Measurements from ENCODE around the gene GALNT10.
A peak's percentile ranks its signal among the peaks of the same experiment; 100 is the strongest.

GALNT10 gene

DNA sequence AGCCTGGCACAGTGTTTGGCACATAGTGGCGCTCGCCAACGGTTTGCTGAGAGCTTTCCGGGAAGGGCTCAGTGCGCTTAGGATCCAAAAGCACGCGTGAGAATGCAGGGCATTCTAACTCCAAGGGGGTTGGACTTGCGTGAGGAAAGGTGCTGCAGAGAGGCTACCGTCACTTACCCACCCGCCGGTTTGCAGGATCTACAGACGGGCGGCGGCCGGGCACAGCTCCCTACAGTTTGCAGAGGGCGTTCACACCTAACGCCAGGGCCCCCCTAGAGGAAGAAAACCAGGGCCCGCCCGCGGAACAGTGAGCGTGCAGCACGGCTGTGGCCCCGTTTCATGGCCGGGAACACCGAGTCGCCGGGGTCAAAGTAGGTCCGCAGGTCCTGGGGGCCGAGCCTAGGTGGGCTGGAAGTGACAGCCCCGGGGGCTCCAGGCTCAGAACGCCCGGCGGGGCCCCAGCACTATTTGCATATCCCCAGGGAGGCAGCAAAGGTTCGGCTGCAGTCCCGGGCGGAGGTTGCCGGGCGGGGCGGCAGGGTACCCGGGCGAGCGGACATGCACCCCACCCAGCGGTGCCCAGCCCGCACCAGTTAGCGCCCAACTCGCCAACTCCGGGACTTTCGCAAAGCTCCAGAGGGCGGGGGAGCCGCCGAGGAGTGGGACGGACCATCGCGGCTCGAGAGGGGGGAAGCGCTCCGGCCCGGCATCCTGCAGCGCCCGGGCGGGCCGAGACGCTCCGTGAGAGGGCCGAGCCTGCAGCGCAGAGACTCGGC is 526 bp upstream of the GALNT10 start:
- H3K14ac ChIP-seq (ENCODE audit: low read length) = no peak overlapping the region
- H2AFZ ChIP-seq (ENCODE audit: low read length) = peak overlapping the region; percentile 99
- H3K4me1 ChIP-seq (ENCODE audit: control insufficient read depth in 2 of 2, insufficient read depth in 1 of 2, low read depth in 1 of 2, low read length in 2 of 2) = peaks cover 14 to 25% of the 10 kb centered on the region in 2 donors
- H3K23ac ChIP-seq (ENCODE audit: low read depth, low read length, poor library complexity) = peak overlapping the region; percentile 29
- H4K91ac ChIP-seq (ENCODE audit: low read depth, low read length, poor library complexity) = no peak overlapping the region
- no peak overlapping the region for H4K8ac ChIP-seq (ENCODE audit: low read depth, low read length)
- H3K36me3 ChIP-seq (replicated peaks in 1 of 2; ENCODE audit: control insufficient read depth in 2 of 2, insufficient read depth in 2 of 2, low read length in 2 of 2) = peaks cover 0 to 9% of the 10 kb centered on the region in 2 donors
- H3K4ac ChIP-seq (ENCODE audit: low read length) = no peak overlapping the region
- no CpG with 5 or more reads among the region's 67 CpGs for WGBS, 2 donors (ENCODE audit: extremely low coverage in 2 of 2, insufficient read length in 2 of 2, insufficient replicate concordance in 1 of 2)
- H3K27me3 ChIP-seq (ENCODE audit: control insufficient read depth in 3 of 3, insufficient read depth in 3 of 3, low read depth in 1 of 3, low read length in 3 of 3) = peaks cover 0 to 19% (median 4%) of the 10 kb centered on the region in 3 experiments
- no peak overlapping the region for H2AK5ac ChIP-seq (ENCODE audit: low read depth, low read length)
- H3K4me3 ChIP-seq (ENCODE audit: low read length in 2 of 2) = peak overlapping the region; percentile 75 to 87
- no peak overlapping the region for H3K27ac ChIP-seq (replicated peaks; ENCODE audit: low read length)
- peak overlapping the region; percentile 88 for H3K4me2 ChIP-seq (ENCODE audit: insufficient read depth, low read length, poor library complexity, severe bottlenecking)
- peak overlapping the region; percentile 87 for H3K9ac ChIP-seq (ENCODE audit: low read depth, low read length, poor library complexity)
- no peak overlapping the region for H2BK15ac ChIP-seq (ENCODE audit: low read length)
- H2BK120ac ChIP-seq (ENCODE audit: low read depth, low read length) = no peak overlapping the region
- peak overlapping the region; percentile 77 for H3K18ac ChIP-seq (ENCODE audit: low read length)
- H2BK5ac ChIP-seq (ENCODE audit: low read length) = no peak overlapping the region
- H3K9me3 ChIP-seq (replicated peaks in 1 of 2; ENCODE audit: control insufficient read depth in 2 of 2, insufficient read depth in 1 of 2, low read depth in 1 of 2, low read length in 2 of 2) = peaks cover 0 to 2% of the 10 kb centered on the region in 2 donors
- no peak overlapping the region for H2BK12ac ChIP-seq (ENCODE audit: low read length)
- peak; percentile 76 for DNase-seq (ENCODE audit: low spot score)
- H3K79me1 ChIP-seq (ENCODE audit: low read depth, low read length) = no peaks in the 10 kb centered on the region

DNA sequence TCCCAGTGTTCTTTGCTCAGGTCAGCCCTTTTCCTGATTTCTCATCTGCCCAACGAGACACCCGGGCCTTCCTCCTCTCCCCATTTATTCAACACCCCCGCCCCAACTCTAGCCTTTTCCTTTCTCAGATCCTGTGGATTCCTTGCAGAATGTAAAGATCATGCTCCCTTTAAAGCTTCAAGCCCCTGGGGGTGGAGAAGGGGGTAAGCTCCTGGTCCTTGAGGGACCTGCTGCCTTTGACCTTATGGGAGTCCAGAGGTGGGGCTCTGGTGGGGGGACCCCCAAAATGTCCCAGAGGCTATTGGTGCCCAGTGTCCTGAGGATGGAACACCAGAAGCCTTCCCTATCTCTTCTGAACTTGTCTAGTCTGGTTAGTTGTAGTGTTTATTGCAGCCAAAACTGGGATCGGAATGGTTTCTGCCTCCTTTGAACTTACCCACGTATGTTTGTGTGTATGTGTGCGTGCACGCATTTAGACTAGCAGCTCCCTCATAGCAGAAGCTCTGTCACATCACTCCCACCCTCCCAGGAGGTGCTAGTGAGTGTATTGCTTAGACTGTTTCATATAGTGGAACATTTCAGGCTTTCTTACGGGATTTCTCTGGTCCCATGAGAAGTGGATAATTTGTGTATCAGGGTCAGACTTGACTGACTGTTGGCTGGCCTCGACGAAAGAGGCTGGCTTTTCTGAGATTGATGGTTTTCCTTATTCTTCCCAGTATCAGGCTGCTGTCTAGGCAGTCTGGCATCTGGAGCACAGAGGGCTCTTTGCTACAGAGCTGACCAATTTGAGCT is 1.1 kb downstream of the GALNT10 start:
- no peak overlapping the region for H3K9ac ChIP-seq (ENCODE audit: low read depth, low read length, poor library complexity)
- no peak overlapping the region for H2BK12ac ChIP-seq (ENCODE audit: low read length)
- H3K23ac ChIP-seq (ENCODE audit: low read depth, low read length, poor library complexity) = no peak overlapping the region
- WGBS, 2 donors (ENCODE audit: extremely low coverage in 2 of 2, insufficient read length in 2 of 2, insufficient replicate concordance in 1 of 2) = no CpG with 5 or more reads among the region's 10 CpGs
- H2BK15ac ChIP-seq (ENCODE audit: low read length) = no peak overlapping the region
- H3K4me3 ChIP-seq (ENCODE audit: low read length in 2 of 2) = peak overlapping the region in 1 of 2 donors; percentile 75
- no peak overlapping the region for H3K14ac ChIP-seq (ENCODE audit: low read length)
- no peak for DNase-seq (ENCODE audit: low spot score)
- no peak overlapping the region for H3K27ac ChIP-seq (replicated peaks; ENCODE audit: low read length)
- no peak overlapping the region for H2BK5ac ChIP-seq (ENCODE audit: low read length)
- no peak overlapping the region for H2AK5ac ChIP-seq (ENCODE audit: low read depth, low read length)
- H3K79me1 ChIP-seq (ENCODE audit: low read depth, low read length) = no peaks in the 10 kb centered on the region
- no peak overlapping the region for H3K4ac ChIP-seq (ENCODE audit: low read length)
- peaks cover 0 to 15% of the 10 kb centered on the region in 2 donors for H3K36me3 ChIP-seq (replicated peaks in 1 of 2; ENCODE audit: control insufficient read depth in 2 of 2, insufficient read depth in 2 of 2, low read length in 2 of 2)
- H3K4me2 ChIP-seq (ENCODE audit: insufficient read depth, low read length, poor library complexity, severe bottlenecking) = no peak overlapping the region
- H3K4me1 ChIP-seq (ENCODE audit: control insufficient read depth in 2 of 2, insufficient read depth in 1 of 2, low read depth in 1 of 2, low read length in 2 of 2) = peaks cover 14 to 25% of the 10 kb centered on the region in 2 donors
- H2AFZ ChIP-seq (ENCODE audit: low read length) = no peak overlapping the region
- no peak overlapping the region for H2BK120ac ChIP-seq (ENCODE audit: low read depth, low read length)
- peaks cover 0 to 19% (median 4%) of the 10 kb centered on the region in 3 experiments for H3K27me3 ChIP-seq (ENCODE audit: control insufficient read depth in 3 of 3, insufficient read depth in 3 of 3, low read depth in 1 of 3, low read length in 3 of 3)
- no peak overlapping the region for H4K8ac ChIP-seq (ENCODE audit: low read depth, low read length)
- H4K91ac ChIP-seq (ENCODE audit: low read depth, low read length, poor library complexity) = no peak overlapping the region
- no peak overlapping the region for H3K18ac ChIP-seq (ENCODE audit: low read length)
- peaks cover 0 to 2% of the 10 kb centered on the region in 2 donors for H3K9me3 ChIP-seq (replicated peaks in 1 of 2; ENCODE audit: control insufficient read depth in 2 of 2, insufficient read depth in 1 of 2, low read depth in 1 of 2, low read length in 2 of 2)

DNA sequence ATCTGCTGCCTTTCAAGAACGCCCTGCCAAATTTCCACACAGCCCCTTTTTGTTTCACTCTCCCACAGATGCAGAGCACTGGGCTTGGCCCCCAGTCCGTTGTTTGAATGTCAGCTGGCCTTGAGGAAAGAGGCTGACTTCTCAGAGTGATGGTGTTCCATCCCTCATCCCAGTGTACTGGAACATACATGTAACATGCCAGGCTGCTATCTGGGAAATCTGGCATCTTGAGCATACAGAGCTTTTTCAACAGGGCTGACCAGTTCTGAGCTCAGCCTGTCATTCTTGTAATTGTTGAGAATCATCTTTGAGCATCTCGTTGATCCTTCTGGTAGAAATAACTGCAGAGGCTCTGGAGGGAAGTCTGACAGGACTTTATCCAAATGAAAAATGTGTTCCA is 2.8 kb downstream of the GALNT10 start:
- H3K36me3 ChIP-seq (replicated peaks in 1 of 2; ENCODE audit: control insufficient read depth in 2 of 2, insufficient read depth in 2 of 2, low read length in 2 of 2) = peaks cover 0 to 23% of the 10 kb centered on the region in 2 donors
- H3K23ac ChIP-seq (ENCODE audit: low read depth, low read length, poor library complexity) = no peak overlapping the region
- H3K79me1 ChIP-seq (ENCODE audit: low read depth, low read length) = no peaks in the 10 kb centered on the region
- H3K9ac ChIP-seq (ENCODE audit: low read depth, low read length, poor library complexity) = no peak overlapping the region
- H2AK5ac ChIP-seq (ENCODE audit: low read depth, low read length) = no peak overlapping the region
- H4K91ac ChIP-seq (ENCODE audit: low read depth, low read length, poor library complexity) = no peak overlapping the region
- H3K4ac ChIP-seq (ENCODE audit: low read length) = no peak overlapping the region
- H3K18ac ChIP-seq (ENCODE audit: low read length) = no peak overlapping the region
- peaks cover 21 to 25% of the 10 kb centered on the region in 2 donors for H3K4me1 ChIP-seq (ENCODE audit: control insufficient read depth in 2 of 2, insufficient read depth in 1 of 2, low read depth in 1 of 2, low read length in 2 of 2)
- peaks cover 0 to under 1% of the 10 kb centered on the region in 2 donors for H3K9me3 ChIP-seq (replicated peaks in 1 of 2; ENCODE audit: control insufficient read depth in 2 of 2, insufficient read depth in 1 of 2, low read depth in 1 of 2, low read length in 2 of 2)
- no CpG with 5 or more reads among the region's 3 CpGs for WGBS, 2 donors (ENCODE audit: extremely low coverage in 2 of 2, insufficient read length in 2 of 2, insufficient replicate concordance in 1 of 2)
- no peak overlapping the region for H3K27ac ChIP-seq (replicated peaks; ENCODE audit: low read length)
- H2BK5ac ChIP-seq (ENCODE audit: low read length) = no peak overlapping the region
- no peak overlapping the region for H2AFZ ChIP-seq (ENCODE audit: low read length)
- no peak overlapping the region for H3K4me2 ChIP-seq (ENCODE audit: insufficient read depth, low read length, poor library complexity, severe bottlenecking)
- no peak for DNase-seq (ENCODE audit: low spot score)
- H4K8ac ChIP-seq (ENCODE audit: low read depth, low read length) = no peak overlapping the region
- no peak overlapping the region for H3K14ac ChIP-seq (ENCODE audit: low read length)
- no peak overlapping the region for H2BK12ac ChIP-seq (ENCODE audit: low read length)
- no peak overlapping the region for H2BK15ac ChIP-seq (ENCODE audit: low read length)
- no peak overlapping the region for H3K4me3 ChIP-seq (ENCODE audit: low read length in 2 of 2)
- no peak overlapping the region for H2BK120ac ChIP-seq (ENCODE audit: low read depth, low read length)
- peaks cover 0 to 13% (median 2%) of the 10 kb centered on the region in 3 experiments for H3K27me3 ChIP-seq (ENCODE audit: control insufficient read depth in 3 of 3, insufficient read depth in 3 of 3, low read depth in 1 of 3, low read length in 3 of 3)

DNA sequence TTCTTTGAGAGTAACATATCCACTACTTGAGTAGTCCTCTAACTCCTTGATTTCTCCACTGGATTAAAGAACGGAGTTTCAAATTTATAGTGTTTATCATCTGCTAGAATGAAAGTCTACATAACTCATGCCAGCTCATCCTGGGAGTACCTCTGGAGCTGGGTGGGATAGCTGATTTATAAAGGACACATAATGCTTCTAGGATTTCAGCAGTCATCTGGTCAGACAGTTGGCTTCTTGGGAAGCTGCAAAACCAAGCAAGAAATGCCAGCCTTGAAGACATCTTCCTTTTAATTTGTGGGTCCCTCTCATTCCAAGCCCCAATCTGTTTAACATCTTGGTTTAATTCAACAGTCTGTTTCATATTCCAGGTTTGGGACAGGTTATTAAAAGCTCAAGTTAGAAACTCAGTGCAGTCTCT is 3.2 kb downstream of the GALNT10 start:
- peaks cover 0 to 11% (median 2%) of the 10 kb centered on the region in 3 experiments for H3K27me3 ChIP-seq (ENCODE audit: control insufficient read depth in 3 of 3, insufficient read depth in 3 of 3, low read depth in 1 of 3, low read length in 3 of 3)
- no peaks in the 10 kb centered on the region for H3K9me3 ChIP-seq (replicated peaks in 1 of 2; ENCODE audit: control insufficient read depth in 2 of 2, insufficient read depth in 1 of 2, low read depth in 1 of 2, low read length in 2 of 2)
- no peak overlapping the region for H3K14ac ChIP-seq (ENCODE audit: low read length)
- no peak overlapping the region for H4K8ac ChIP-seq (ENCODE audit: low read depth, low read length)
- H3K79me1 ChIP-seq (ENCODE audit: low read depth, low read length) = no peaks in the 10 kb centered on the region
- no peak overlapping the region for H3K23ac ChIP-seq (ENCODE audit: low read depth, low read length, poor library complexity)
- H2BK15ac ChIP-seq (ENCODE audit: low read length) = no peak overlapping the region
- H2AK5ac ChIP-seq (ENCODE audit: low read depth, low read length) = no peak overlapping the region
- no peak overlapping the region for H2BK5ac ChIP-seq (ENCODE audit: low read length)
- no peak overlapping the region for H2BK12ac ChIP-seq (ENCODE audit: low read length)
- H4K91ac ChIP-seq (ENCODE audit: low read depth, low read length, poor library complexity) = no peak overlapping the region
- no peak overlapping the region for H3K27ac ChIP-seq (replicated peaks; ENCODE audit: low read length)
- H2BK120ac ChIP-seq (ENCODE audit: low read depth, low read length) = no peak overlapping the region
- H3K18ac ChIP-seq (ENCODE audit: low read length) = no peak overlapping the region
- H3K4me2 ChIP-seq (ENCODE audit: insufficient read depth, low read length, poor library complexity, severe bottlenecking) = no peak overlapping the region
- H3K4me1 ChIP-seq (ENCODE audit: control insufficient read depth in 2 of 2, insufficient read depth in 1 of 2, low read depth in 1 of 2, low read length in 2 of 2) = peaks cover 21 to 25% of the 10 kb centered on the region in 2 donors
- H3K36me3 ChIP-seq (replicated peaks in 1 of 2; ENCODE audit: control insufficient read depth in 2 of 2, insufficient read depth in 2 of 2, low read length in 2 of 2) = peaks cover 0 to 27% of the 10 kb centered on the region in 2 donors
- no peak for DNase-seq (ENCODE audit: low spot score)
- H2AFZ ChIP-seq (ENCODE audit: low read length) = no peak overlapping the region
- no peak overlapping the region for H3K9ac ChIP-seq (ENCODE audit: low read depth, low read length, poor library complexity)
- WGBS, 2 donors (ENCODE audit: extremely low coverage in 2 of 2, insufficient read length in 2 of 2, insufficient replicate concordance in 1 of 2) = no CpG with 5 or more reads among the region's 1 CpG
- no peak overlapping the region for H3K4me3 ChIP-seq (ENCODE audit: low read length in 2 of 2)
- H3K4ac ChIP-seq (ENCODE audit: low read length) = no peak overlapping the region
